HPDE6-E6E7 (cell line): ENCODE measurements around the gene RABL2A.
A peak's percentile ranks its signal among the peaks of the same experiment; 100 is the strongest.
"Not testable (repeated sequence)": the region's sequence is repeated elsewhere in the genome, so short reads cannot be mapped to it uniquely, and the experiment has no call there.

Experiments used
- DNase-seq: peaks from one replicate; pipeline ENCODE4 v3.0.0; 2011; ENCODE audit warnings: missing footprints; ENCODE audit errors: extremely low spot score

RABL2A gene

GRCh38 chr2:113626616-113627330, at the start of gene RABL2A:
Gene RABL2A (plus strand): TSS chr2:113627266. CDS start chr2:113628607, 1,341 bp downstream.
- DNase-seq, result peak; percentile 22

GRCh38 chr2:113578508-113578907, 48.6 kb upstream of the RABL2A start:
- DNase-seq, result not testable (repeated sequence)

GRCh38 chr2:113582473-113582872, 44.6 kb upstream of the RABL2A start:
- not testable (repeated sequence) for DNase-seq

- peak; percentile 19 for DNase-seq
Measured at GRCh38 chr2:113583521-113584225, 43.4 kb upstream of the RABL2A start.

GRCh38 chr2:113584311-113585092, 42.6 kb upstream of the RABL2A start:
- not testable (repeated sequence) for DNase-seq

GRCh38 chr2:113587201-113587600, 39.9 kb upstream of the RABL2A start:
- not testable (repeated sequence) for DNase-seq

- not testable (repeated sequence) for DNase-seq
Measured at GRCh38 chr2:113589591-113589990, 37.5 kb upstream of the RABL2A start.

- DNase-seq, result not testable (repeated sequence)
Measured at GRCh38 chr2:113591926-113592325, 35.1 kb upstream of the RABL2A start.

GRCh38 chr2:113593280-113593679, 33.8 kb upstream of the RABL2A start:
- DNase-seq, result not testable (repeated sequence)

- DNase-seq, result not testable (repeated sequence)
Measured at GRCh38 chr2:113595725-113596124, 31.3 kb upstream of the RABL2A start.

- DNase-seq, result not testable (repeated sequence)
Measured at GRCh38 chr2:113597164-113597563, 29.9 kb upstream of the RABL2A start.

- not testable (repeated sequence) for DNase-seq
Measured at GRCh38 chr2:113597572-113597971, 29.5 kb upstream of the RABL2A start.

- not testable (repeated sequence) for DNase-seq
Measured at GRCh38 chr2:113598180-113598579, 28.9 kb upstream of the RABL2A start.

- DNase-seq, result not testable (repeated sequence)
Measured at GRCh38 chr2:113598738-113599137, 28.3 kb upstream of the RABL2A start.

GRCh38 chr2:113599208-113599607, 27.9 kb upstream of the RABL2A start:
- DNase-seq, result not testable (repeated sequence)

GRCh38 chr2:113602040-113602769, 24.9 kb upstream of the RABL2A start:
- not testable (repeated sequence) for DNase-seq

- no peak for DNase-seq
Measured at GRCh38 chr2:113602869-113603466, 24.1 kb upstream of the RABL2A start.

- DNase-seq, result peak; percentile 26
Measured at GRCh38 chr2:113603467-113604084, 23.5 kb upstream of the RABL2A start.

- DNase-seq, result not testable (repeated sequence)
Measured at GRCh38 chr2:113604085-113604477, 23.0 kb upstream of the RABL2A start.

- not testable (repeated sequence) for DNase-seq
Measured at GRCh38 chr2:113604661-113605060, 22.4 kb upstream of the RABL2A start.
